H1 (cell line): Measurements from ENCODE around the gene RND3. TPM values are rescaled to one million over a fixed set of nuclear protein-coding genes. Genes with fewer than 3 reads are reported as not detected.

Experiments
- CTCF ChIA-PET: fragments of 300-600 bp; sonication (Branson Sonifier 250); formaldehyde crosslinking; loops from one replicate; lab custom pipeline; 2021; ENCODE audit not compliant: partially characterized antibody; lab: Charles Lee
- POLR2A ChIA-PET: fragments of 300-600 bp; sonication (Branson Sonifier 250); formaldehyde crosslinking; loops from one replicate; lab custom pipeline; 2021; ENCODE audit warnings: inconsistent platforms; ENCODE audit not compliant: partially characterized antibody; lab: Charles Lee
- DNase-seq, 2 experiments: peaks; one replicate each; pipeline versions ENCODE4 v3.0.0 to v3.0.0-alpha.2; 2010 to 2022; ENCODE audit warnings: low spot score in 2 of 2, low read depth in 1 of 2, mixed read lengths in 1 of 2
- FAIRE-seq: peaks from 2 replicates; lab custom pipeline; 2011; peaks lifted over from hg19 to GRCh38; lab: Jason Lieb, UNC
- H2AFZ ChIP-seq: 2 replicates; pipeline ENCODE4 v1.8.1; 2012; ENCODE audit warnings: low read length, inconsistent platforms
- H2AK5ac ChIP-seq: 2 replicates; pipeline ENCODE4 v1.6.1; 2013; ENCODE audit warnings: low read depth, low read length
- H2BK120ac ChIP-seq: replicated peaks from 2 replicates; pipeline ENCODE3; 2013; ENCODE audit warnings: low read depth, low read length, inconsistent platforms
- H2BK12ac ChIP-seq: 2 replicates; pipeline ENCODE4 v1.6.1; 2013; ENCODE audit warnings: low read depth, low read length
- H2BK15ac ChIP-seq: 2 replicates; pipeline ENCODE4 v1.6.1; 2013; ENCODE audit warnings: low read length
- H2BK20ac ChIP-seq: 2 replicates; pipeline ENCODE4 v1.6.1; 2013; ENCODE audit warnings: low read length
- H2BK5ac ChIP-seq: 2 replicates; pipeline ENCODE4 v1.6.1; 2013; ENCODE audit warnings: low read depth, low read length
- H3K14ac ChIP-seq: 2 replicates; pipeline ENCODE4 v1.6.1; 2013; ENCODE audit warnings: inconsistent platforms; ENCODE audit not compliant: insufficient read length
- H3K18ac ChIP-seq: 2 replicates; pipeline ENCODE4 v1.6.1; 2013; ENCODE audit warnings: low read length; ENCODE audit errors: extremely low read depth
- H3K23ac ChIP-seq: 2 replicates; pipeline ENCODE4 v1.6.1; 2013; ENCODE audit warnings: inconsistent platforms; ENCODE audit not compliant: insufficient read length
- H3K23me2 ChIP-seq: 2 replicates; pipeline ENCODE4 v1.6.1; 2013; ENCODE audit warnings: low read depth, low read length
- H3K27ac ChIP-seq: 2 replicates; pipeline ENCODE4 v1.6.1; 2011; ENCODE audit warnings: low read depth, low read length, inconsistent platforms
- H3K27me3 ChIP-seq, 4 experiments: replicated peaks in 1 of 4; 1 replicate in 1 of 4; 2 replicates in 3 of 4; pipeline versions ENCODE4 v1.6.1 to v1.8.1; 2011 to 2013; ENCODE audit warnings: low read length in 3 of 4, mild to moderate bottlenecking in 3 of 4, inconsistent platforms in 2 of 4, mixed read lengths in 2 of 4, moderate library complexity in 1 of 4; ENCODE audit not compliant: control insufficient read depth in 3 of 4, insufficient read depth in 3 of 4; ENCODE audit errors: extremely low read depth in 1 of 4
- H3K36me3 ChIP-seq, 4 experiments: 2 replicates each; pipeline versions ENCODE4 v1.6.1 to v1.8.1; 2011 to 2013; ENCODE audit warnings: mild to moderate bottlenecking in 4 of 4, low read length in 3 of 4, moderate library complexity in 2 of 4, control low read depth in 1 of 4, inconsistent platforms in 1 of 4; ENCODE audit not compliant: insufficient read depth in 4 of 4, control insufficient read depth in 2 of 4
- H3K4ac ChIP-seq: replicated peaks from 2 replicates; pipeline ENCODE3; 2013; ENCODE audit warnings: low read length, low read depth, mixed read lengths, inconsistent platforms; ENCODE audit not compliant: insufficient read length
- H3K4me1 ChIP-seq, 4 experiments: replicated peaks in 1 of 4; 1 replicate in 1 of 4; 2 replicates in 3 of 4; pipeline versions ENCODE4 v1.6.1 to v1.8.1; 2011 to 2013; ENCODE audit warnings: low read length in 3 of 4, inconsistent platforms in 2 of 4, mixed read lengths in 1 of 4; ENCODE audit not compliant: insufficient read depth in 4 of 4, control insufficient read depth in 3 of 4
- H3K4me2 ChIP-seq, 2 experiments: 2 replicates each; pipeline versions ENCODE4 v1.6.1 to v1.8.1; 2011 to 2013; ENCODE audit warnings: low read depth in 2 of 2, low read length in 2 of 2, control low read depth in 1 of 2, inconsistent platforms in 1 of 2, mild to moderate bottlenecking in 1 of 2; ENCODE audit not compliant: insufficient read depth in 1 of 2
- H3K4me3 ChIP-seq, 4 experiments: fragments of 200-600, 300-600 bp in 1 of 4; sonication (generic), shearing (Covaris generic), sonication (Bioruptor Twin) in 1 of 4; 2 replicates each; pipeline versions ENCODE4 v1.5.1 to v1.8.1; 2011 to 2016; ENCODE audit warnings: low read length in 4 of 4, low read depth in 3 of 4, control low read depth in 2 of 4, inconsistent platforms in 2 of 4, mild to moderate bottlenecking in 2 of 4, mixed read lengths in 1 of 4, moderate library complexity in 1 of 4; ENCODE audit not compliant: insufficient read depth in 2 of 4; ENCODE audit errors: extremely low read depth in 1 of 4
- H3K56ac ChIP-seq: replicated peaks from 2 replicates; pipeline ENCODE3; 2013; ENCODE audit warnings: low read depth, mild to moderate bottlenecking, mixed read lengths, low read length, inconsistent platforms; ENCODE audit not compliant: insufficient read length
- H3K79me1 ChIP-seq: 2 replicates; pipeline ENCODE4 v1.6.1; 2013; ENCODE audit warnings: low read depth, low read length, control low read depth
- H3K79me2 ChIP-seq, 2 experiments: 2 replicates each; pipeline versions ENCODE4 v1.6.1 to v1.8.1; 2012 to 2013; ENCODE audit warnings: low read length in 2 of 2, mild to moderate bottlenecking in 2 of 2, inconsistent platforms in 1 of 2; ENCODE audit not compliant: insufficient read depth in 2 of 2, control insufficient read depth in 1 of 2
- H3K9ac ChIP-seq, 4 experiments: replicated peaks in 1 of 4; 1 replicate in 1 of 4; 2 replicates in 3 of 4; pipeline versions ENCODE4 v1.6.1 to v1.8.1; 2011 to 2013; ENCODE audit warnings: low read depth in 3 of 4, low read length in 3 of 4, control low read depth in 2 of 4, mild to moderate bottlenecking in 2 of 4, moderate library complexity in 2 of 4, inconsistent platforms in 1 of 4; ENCODE audit errors: extremely low read depth in 1 of 4
- H3K9me3 ChIP-seq, 2 experiments: 2 replicates each; pipeline versions ENCODE4 v1.6.1 to v1.8.1; 2012 to 2013; ENCODE audit warnings: mild to moderate bottlenecking in 2 of 2, moderate library complexity in 2 of 2, control low read depth in 1 of 2, inconsistent platforms in 1 of 2, low read depth in 1 of 2, low read length in 1 of 2, mixed read lengths in 1 of 2; ENCODE audit not compliant: insufficient read depth in 2 of 2
- H4K20me1 ChIP-seq, 2 experiments: replicated peaks in 1 of 2; 2 replicates each; pipeline versions ENCODE3 to v1.8.1; 2011 to 2013; ENCODE audit warnings: inconsistent platforms in 2 of 2, low read length in 2 of 2, mild to moderate bottlenecking in 1 of 2; ENCODE audit not compliant: insufficient read depth in 2 of 2, control insufficient read depth in 1 of 2
- H4K5ac ChIP-seq: 2 replicates; pipeline ENCODE4 v1.6.1; 2013; ENCODE audit warnings: low read length, low read depth, mixed read lengths, inconsistent platforms; ENCODE audit not compliant: insufficient read length
- H4K8ac ChIP-seq: 2 replicates; pipeline ENCODE4 v1.8.0; 2013; ENCODE audit warnings: mild to moderate bottlenecking, moderate library complexity, low read length, inconsistent platforms; ENCODE audit not compliant: insufficient read depth; ENCODE audit errors: extremely low read depth
- H4K91ac ChIP-seq: replicated peaks from 2 replicates; pipeline ENCODE3; 2013; ENCODE audit warnings: low read length, mixed read lengths, inconsistent platforms; ENCODE audit not compliant: insufficient read length
- CBX5 ChIP-seq: fragments of 300-800, 300-1000 bp; sonication (generic); IDR thresholded peaks from 2 replicates; pipeline ENCODE4 v1.7.1; 2016; ENCODE audit warnings: antibody characterized with exemption, low read length, low read depth
- EP300 ChIP-seq, 2 experiments: IDR thresholded peaks; 1 replicate in 1 of 2; 2 replicates in 1 of 2; pipeline ENCODE4 v1.6.1; 2011 to 2012; ENCODE audit warnings: low read depth in 2 of 2, low read length in 2 of 2, mild to moderate bottlenecking in 2 of 2, borderline replicate concordance in 1 of 2, inconsistent platforms in 1 of 2, moderate library complexity in 1 of 2
- GTF2F1 ChIP-seq: IDR thresholded peaks from 2 replicates; pipeline ENCODE4 v1.6.1; 2012; ENCODE audit warnings: low read depth, low read length, improper control_type of control experiment, borderline replicate concordance
- SIRT6 ChIP-seq: IDR thresholded peaks from one replicate; pipeline ENCODE4 v1.7.1; 2012; ENCODE audit warnings: low read length, inconsistent platforms
- SIX5 ChIP-seq: IDR thresholded peaks from 2 replicates; pipeline ENCODE4 v1.6.1; 2011; ENCODE audit warnings: mild to moderate bottlenecking, low read depth, low read length
- SP1 ChIP-seq: IDR thresholded peaks from 2 replicates; pipeline ENCODE4 v1.6.1; 2011; ENCODE audit warnings: low read depth, low read length
- TAF1 ChIP-seq: IDR thresholded peaks from 2 replicates; pipeline ENCODE4 v1.6.1; 2011; ENCODE audit warnings: mild to moderate bottlenecking, low read depth, low read length
- TEAD4 ChIP-seq: IDR thresholded peaks from 2 replicates; pipeline ENCODE4 v1.6.1; 2012; ENCODE audit warnings: low read depth, low read length, inconsistent platforms, mixed read lengths
- YY1 ChIP-seq: IDR thresholded peaks from 2 replicates; pipeline ENCODE4 v1.6.1; 2011; ENCODE audit warnings: low read depth, mild to moderate bottlenecking, low read length
- WGBS, 2 experiments: shearing (Covaris generic) in 1 of 2; methylation state at CpG; one replicate each; pipeline versions ENCODE4 v1.1.6 to v1.1.7; 2013 to 2015; ENCODE audit warnings: low lambda C conversion rate in 2 of 2, mixed read lengths in 2 of 2, inconsistent platforms in 1 of 2, low coverage in 1 of 2, missing lambda C conversion rate in 1 of 2; ENCODE audit not compliant: insufficient replicate concordance in 2 of 2, insufficient coverage in 1 of 2, insufficient read length in 1 of 2; ENCODE audit errors: extremely low coverage in 1 of 2, missing lambda C conversion rate in 1 of 2; 5-methylcytosine and 5-hydroxymethylcytosine counted together
- polyA plus RNA-seq, 7 experiments: library from polyadenylated mRNA; depleted of rRNA in 3 of 7; stranded (reverse) in 5 of 7; unstranded in 2 of 7; fragments of >200 nt in 5 of 7; fragments of 200-250 nt in 2 of 7; gene quantifications; 1 replicate in 5 of 7; 2 replicates in 1 of 7; 4 replicates in 1 of 7; pipeline versions ENCODE4 v1.2.1 to v1.2.3, GENCODE V29; 2011 to 2013; ENCODE audit warnings: missing spikeins in 2 of 7, mixed read lengths in 2 of 7
- total RNA-seq: library from RNA; stranded (reverse); fragmentation: NEBNext Ultra II Directional; extraction: Animal tissue kit (Norgen Biotek cat#: 25700); gene quantifications from 2 replicates; pipeline ENCODE4 v1.2.1, GENCODE V29; 2021
- TF ChIP-seq, protein P1 (sequence below): IDR thresholded peaks from 2 replicates; pipeline ENCODE4 v1.6.1; 2012; ENCODE audit warnings: inconsistent platforms
- TF ChIP-seq, protein P2 (sequence below): IDR thresholded peaks from 2 replicates; pipeline ENCODE4 v1.6.1; 2011; ENCODE audit warnings: low read depth, mild to moderate bottlenecking, low read length; ENCODE audit not compliant: insufficient read depth
- TF ChIP-seq, protein P3 (sequence below), 3 experiments: IDR thresholded peaks; 1 replicate in 2 of 3; 2 replicates in 1 of 3; pipeline versions ENCODE4 v1.5.1 to v1.6.1; 2011; ENCODE audit warnings: low read length in 3 of 3, mild to moderate bottlenecking in 3 of 3, inconsistent platforms in 2 of 3, low read depth in 1 of 3, moderate library complexity in 1 of 3; ENCODE audit not compliant: insufficient read depth in 1 of 3; ENCODE audit errors: control extremely low read depth in 1 of 3

Gene RND3
- total and polyA plus RNA-seq, 2 of the 8 experiments (the other 6 are each of a cell fraction or from before 2014, with no cell fraction given): 12.2 to 25.6 TPM

DNA sequence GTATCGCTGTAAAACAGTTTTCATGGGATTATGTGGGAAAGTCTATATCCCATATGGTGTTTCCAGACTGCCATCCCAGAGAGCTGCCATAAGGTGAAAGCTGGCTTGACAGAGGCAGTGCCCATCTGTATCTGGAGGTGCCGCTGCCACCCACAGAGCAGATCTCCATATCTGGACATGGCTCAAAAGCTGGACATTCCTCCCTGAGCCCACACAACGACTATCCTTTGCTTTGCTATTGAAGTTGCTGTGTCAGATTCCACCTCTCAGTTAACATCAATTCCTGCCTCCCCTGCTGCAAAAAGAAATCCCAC, 55.2 kb downstream of the RND3 start:
- 83% methylated on average over 3 of the region's 3 CpGs; no CpG with 5 or more reads in 1 of the 2 experiments for WGBS, 2 experiments
- POLR2A ChIA-PET: no interaction called here
- H3K4me2 ChIP-seq: no peak overlapping the region
- no peak for TF ChIP-seq SP1
- TF ChIP-seq EP300 (IDR thresholded peaks at IDR 0.05; ENCODE audit: borderline replicate concordance in 1 of 2, low read depth in 2 of 2, low read length in 2 of 2): no peak
- no peak for TF ChIP-seq YY1
- no peak for TF ChIP-seq GTF2F1
- no peak for TF ChIP-seq TAF1
- no peak for TF ChIP-seq SIRT6
- TF ChIP-seq, protein P1, sequence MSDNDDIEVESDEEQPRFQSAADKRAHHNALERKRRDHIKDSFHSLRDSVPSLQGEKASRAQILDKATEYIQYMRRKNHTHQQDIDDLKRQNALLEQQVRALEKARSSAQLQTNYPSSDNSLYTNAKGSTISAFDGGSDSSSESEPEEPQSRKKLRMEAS: no peak
- TF ChIP-seq CBX5: no peak
- TF ChIP-seq TEAD4: no peak
- TF ChIP-seq, protein P2, sequence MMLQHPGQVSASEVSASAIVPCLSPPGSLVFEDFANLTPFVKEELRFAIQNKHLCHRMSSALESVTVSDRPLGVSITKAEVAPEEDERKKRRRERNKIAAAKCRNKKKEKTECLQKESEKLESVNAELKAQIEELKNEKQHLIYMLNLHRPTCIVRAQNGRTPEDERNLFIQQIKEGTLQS: no peak
- TF ChIP-seq, protein P3, sequence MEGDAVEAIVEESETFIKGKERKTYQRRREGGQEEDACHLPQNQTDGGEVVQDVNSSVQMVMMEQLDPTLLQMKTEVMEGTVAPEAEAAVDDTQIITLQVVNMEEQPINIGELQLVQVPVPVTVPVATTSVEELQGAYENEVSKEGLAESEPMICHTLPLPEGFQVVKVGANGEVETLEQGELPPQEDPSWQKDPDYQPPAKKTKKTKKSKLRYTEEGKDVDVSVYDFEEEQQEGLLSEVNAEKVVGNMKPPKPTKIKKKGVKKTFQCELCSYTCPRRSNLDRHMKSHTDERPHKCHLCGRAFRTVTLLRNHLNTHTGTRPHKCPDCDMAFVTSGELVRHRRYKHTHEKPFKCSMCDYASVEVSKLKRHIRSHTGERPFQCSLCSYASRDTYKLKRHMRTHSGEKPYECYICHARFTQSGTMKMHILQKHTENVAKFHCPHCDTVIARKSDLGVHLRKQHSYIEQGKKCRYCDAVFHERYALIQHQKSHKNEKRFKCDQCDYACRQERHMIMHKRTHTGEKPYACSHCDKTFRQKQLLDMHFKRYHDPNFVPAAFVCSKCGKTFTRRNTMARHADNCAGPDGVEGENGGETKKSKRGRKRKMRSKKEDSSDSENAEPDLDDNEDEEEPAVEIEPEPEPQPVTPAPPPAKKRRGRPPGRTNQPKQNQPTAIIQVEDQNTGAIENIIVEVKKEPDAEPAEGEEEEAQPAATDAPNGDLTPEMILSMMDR (IDR thresholded peaks at IDR 0.05; ENCODE audit: control extremely low read depth in 1 of 3, insufficient read depth in 1 of 3, low read depth in 1 of 3, low read length in 3 of 3): no peak
- no peak for TF ChIP-seq SIX5

More for the DNA sequence above, 55.2 kb downstream of the RND3 start:
- H3K36me3 ChIP-seq: no peaks in the 10 kb centered on the region
- no peak overlapping the region for H4K5ac ChIP-seq
- H2AFZ ChIP-seq: no peak overlapping the region
- H4K20me1 ChIP-seq: no peaks in the 10 kb centered on the region
- peaks cover 0 to 4% (median 2%) of the 10 kb centered on the region in 4 experiments; a peak in 3 of 7 replicates for H3K4me1 ChIP-seq
- H3K23ac ChIP-seq: no peak overlapping the region
- H2AK5ac ChIP-seq: no peak overlapping the region
- no peak overlapping the region for H3K4ac ChIP-seq
- H4K91ac ChIP-seq: no peak overlapping the region
- no peak overlapping the region for H3K14ac ChIP-seq
- H3K18ac ChIP-seq: no peak overlapping the region
- no peak overlapping the region for H3K27ac ChIP-seq
- H2BK12ac ChIP-seq: no peak overlapping the region
- no peak overlapping the region for H4K8ac ChIP-seq
- H3K79me1 ChIP-seq: no peaks in the 10 kb centered on the region
- DNase-seq (no peak), FAIRE-seq (no peak)
- H3K79me2 ChIP-seq: no peaks in the 10 kb centered on the region
- no peak overlapping the region for H2BK120ac ChIP-seq
- no peak overlapping the region for H2BK15ac ChIP-seq
- no peak overlapping the region for H2BK5ac ChIP-seq
- no peak overlapping the region for H2BK20ac ChIP-seq
- H3K4me3 ChIP-seq: no peak overlapping the region
- H3K9ac ChIP-seq: no peak overlapping the region
- H3K9me3 ChIP-seq: no peaks in the 10 kb centered on the region; a peak in 1 of 4 replicates
- CTCF ChIA-PET: interaction anchor here (0.9 to 1.3 kb wide), 2 partner anchors 16 to 618 kb away, joined by 3 read pairs; no protein-coding TSS in a partner anchor
- H3K23me2 ChIP-seq: no peaks in the 10 kb centered on the region
- H3K56ac ChIP-seq: no peak overlapping the region
- no peaks in the 10 kb centered on the region for H3K27me3 ChIP-seq
